ENCODE data around the gene HDAC4. TPM values are rescaled to one million over a fixed set of nuclear protein-coding genes. Genes with fewer than 3 reads are reported as not detected.

HDAC4 gene
- total RNA-seq, 1 donor, result 20.3 TPM

DNA sequence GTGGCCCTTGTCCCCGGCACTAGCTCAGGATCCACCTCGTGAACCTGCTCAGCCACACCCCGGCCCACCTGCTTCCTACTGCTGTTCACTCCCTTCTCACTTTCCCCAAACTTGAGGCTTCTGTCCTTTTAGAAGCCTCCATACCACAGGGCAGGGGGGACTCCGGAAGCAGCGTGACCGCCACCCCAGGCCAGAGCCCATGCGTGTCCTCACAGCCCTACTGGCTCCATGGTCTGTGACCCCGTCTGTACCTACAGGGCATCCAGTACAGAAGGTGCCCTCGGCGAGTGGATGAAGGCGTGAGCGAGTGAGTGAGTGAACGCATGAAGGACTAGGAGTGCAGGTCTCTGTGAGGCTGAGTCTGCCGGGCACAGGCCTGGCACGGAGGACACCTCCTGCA, 299.7 kb downstream of the HDAC4 start:
- TF ChIP-seq, protein P1, sequence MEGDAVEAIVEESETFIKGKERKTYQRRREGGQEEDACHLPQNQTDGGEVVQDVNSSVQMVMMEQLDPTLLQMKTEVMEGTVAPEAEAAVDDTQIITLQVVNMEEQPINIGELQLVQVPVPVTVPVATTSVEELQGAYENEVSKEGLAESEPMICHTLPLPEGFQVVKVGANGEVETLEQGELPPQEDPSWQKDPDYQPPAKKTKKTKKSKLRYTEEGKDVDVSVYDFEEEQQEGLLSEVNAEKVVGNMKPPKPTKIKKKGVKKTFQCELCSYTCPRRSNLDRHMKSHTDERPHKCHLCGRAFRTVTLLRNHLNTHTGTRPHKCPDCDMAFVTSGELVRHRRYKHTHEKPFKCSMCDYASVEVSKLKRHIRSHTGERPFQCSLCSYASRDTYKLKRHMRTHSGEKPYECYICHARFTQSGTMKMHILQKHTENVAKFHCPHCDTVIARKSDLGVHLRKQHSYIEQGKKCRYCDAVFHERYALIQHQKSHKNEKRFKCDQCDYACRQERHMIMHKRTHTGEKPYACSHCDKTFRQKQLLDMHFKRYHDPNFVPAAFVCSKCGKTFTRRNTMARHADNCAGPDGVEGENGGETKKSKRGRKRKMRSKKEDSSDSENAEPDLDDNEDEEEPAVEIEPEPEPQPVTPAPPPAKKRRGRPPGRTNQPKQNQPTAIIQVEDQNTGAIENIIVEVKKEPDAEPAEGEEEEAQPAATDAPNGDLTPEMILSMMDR (IDR thresholded peaks at IDR 0.05; ENCODE audit: insufficient read depth, low read depth, low read length), result no peak
- no peak for DNase-seq (ENCODE audit: low read depth)
- no peak overlapping the region for H3K4me3 ChIP-seq (ENCODE audit: low read depth, low read length)

DNA sequence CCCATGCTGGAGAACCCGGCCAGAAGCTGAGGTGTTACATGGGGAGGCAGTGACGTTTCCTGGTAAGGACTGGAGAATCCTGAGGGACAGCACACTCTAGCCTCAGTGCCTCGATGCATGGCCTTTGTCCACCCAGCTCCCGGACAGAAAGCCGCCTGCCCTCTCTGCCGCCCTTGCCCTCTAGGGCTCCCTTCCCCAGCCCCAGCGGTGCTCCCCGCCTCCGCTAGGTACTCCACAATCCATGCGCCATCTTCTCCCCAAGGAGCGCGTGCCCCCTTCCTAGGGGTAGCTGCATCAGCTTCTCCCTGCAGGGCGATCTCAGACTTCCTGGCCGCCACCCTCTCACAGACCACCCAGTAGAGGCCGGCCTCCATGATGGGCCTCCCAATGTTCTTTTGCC, 301.3 kb downstream of the HDAC4 start:
- TF ChIP-seq, protein P1 (IDR thresholded peaks at IDR 0.05; ENCODE audit: insufficient read depth, low read depth, low read length), result no peak
- H3K4me3 ChIP-seq (ENCODE audit: low read depth, low read length), result no peak overlapping the region
- DNase-seq (ENCODE audit: low read depth), result no peak

DNA sequence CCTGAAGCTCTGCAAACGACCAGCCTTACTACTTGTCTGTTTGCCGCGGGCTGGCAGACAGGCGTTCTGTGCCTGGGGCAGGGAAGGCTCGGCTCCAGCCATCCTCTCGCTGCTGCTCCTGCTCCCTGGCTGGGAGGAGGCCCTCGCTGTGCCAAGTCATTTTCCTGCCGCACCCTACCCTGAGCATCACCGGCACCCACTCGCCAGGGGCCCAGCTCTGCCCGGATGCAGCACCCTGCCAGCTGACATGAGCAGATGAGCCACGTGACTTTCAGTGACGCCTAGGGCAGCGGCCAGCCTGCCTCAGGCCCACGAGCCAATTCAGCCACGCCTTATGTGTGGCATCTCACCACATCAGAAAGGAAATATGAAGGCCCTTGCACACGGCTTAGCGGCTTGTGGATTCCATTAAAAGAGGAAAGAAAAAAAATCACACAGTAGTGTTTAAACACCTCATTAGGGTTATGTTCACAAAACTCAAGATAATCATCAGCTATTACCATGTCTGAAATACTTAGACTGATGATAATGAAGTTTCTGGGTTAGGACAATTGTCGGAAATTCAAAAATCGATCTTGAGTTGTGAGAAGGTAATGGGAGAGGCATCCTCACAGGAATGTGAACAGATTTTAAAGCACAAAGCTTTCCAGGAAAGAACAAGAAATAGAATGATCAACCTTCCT, 302.4 kb downstream of the HDAC4 start:
- TF ChIP-seq, protein P1 (IDR thresholded peaks at IDR 0.05; ENCODE audit: insufficient read depth, low read depth, low read length), result no peak
- DNase-seq (ENCODE audit: low read depth), result no peak
- no peak overlapping the region for H3K4me3 ChIP-seq (ENCODE audit: low read depth, low read length)

DNA sequence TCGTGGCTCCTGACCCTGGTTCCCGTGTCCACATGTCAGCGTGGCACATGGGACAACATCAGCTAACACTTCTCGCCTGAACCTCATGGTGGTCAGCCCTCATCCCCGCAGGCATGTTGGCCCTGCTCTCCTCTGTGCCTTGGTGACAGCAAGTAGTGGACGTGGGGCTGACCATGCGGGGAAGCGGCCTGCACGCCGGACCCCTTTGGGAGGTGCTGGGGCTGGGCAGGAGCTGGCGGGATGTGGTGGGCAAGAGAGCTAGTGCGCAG, 303.5 kb downstream of the HDAC4 start:
- DNase-seq (ENCODE audit: low read depth), result no peak
- TF ChIP-seq, protein P1 (IDR thresholded peaks at IDR 0.05; ENCODE audit: insufficient read depth, low read depth, low read length), result no peak
- no peak overlapping the region for H3K4me3 ChIP-seq (ENCODE audit: low read depth, low read length)

DNA sequence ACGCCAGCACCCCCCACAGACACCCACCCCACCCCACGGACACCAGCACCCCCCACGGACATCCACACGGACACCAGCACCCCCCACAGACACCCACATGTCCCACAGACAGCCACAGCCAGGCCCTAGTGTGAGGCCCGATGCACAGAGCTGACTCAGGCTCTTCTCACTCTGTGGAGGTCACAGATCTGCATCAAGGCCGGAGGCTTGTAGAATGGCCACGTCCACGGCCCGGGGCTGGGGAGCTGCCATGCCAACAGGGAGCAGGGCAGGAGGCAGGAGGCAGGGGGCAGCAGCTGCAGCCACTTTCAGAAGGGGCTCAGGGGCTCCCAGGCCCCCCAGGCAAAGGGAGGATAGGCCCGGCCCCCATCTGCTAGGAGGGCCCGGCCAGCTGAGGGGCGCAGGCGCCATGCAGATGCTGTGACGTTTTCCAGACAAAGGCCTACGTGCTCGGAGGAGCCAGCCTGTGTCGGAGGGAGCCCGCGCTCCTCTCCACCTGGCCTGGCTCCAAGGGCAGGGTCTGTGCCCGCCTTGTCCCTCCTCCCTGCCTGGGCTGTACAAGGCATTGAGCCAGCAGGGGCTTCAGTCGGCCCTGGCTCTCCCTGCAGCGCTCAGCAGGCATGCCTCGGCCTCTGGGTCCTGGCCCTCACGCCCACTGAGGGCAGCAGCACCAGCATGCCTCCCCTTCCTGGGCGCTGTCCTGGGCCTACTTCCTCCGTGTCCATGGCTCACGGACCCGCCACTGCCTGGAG, 304.0 kb downstream of the HDAC4 start:
- no peak for DNase-seq (ENCODE audit: low read depth)
- no peak overlapping the region for H3K4me3 ChIP-seq (ENCODE audit: low read depth, low read length)
- TF ChIP-seq, protein P1 (IDR thresholded peaks at IDR 0.05; ENCODE audit: insufficient read depth, low read depth, low read length), result no peak

DNA sequence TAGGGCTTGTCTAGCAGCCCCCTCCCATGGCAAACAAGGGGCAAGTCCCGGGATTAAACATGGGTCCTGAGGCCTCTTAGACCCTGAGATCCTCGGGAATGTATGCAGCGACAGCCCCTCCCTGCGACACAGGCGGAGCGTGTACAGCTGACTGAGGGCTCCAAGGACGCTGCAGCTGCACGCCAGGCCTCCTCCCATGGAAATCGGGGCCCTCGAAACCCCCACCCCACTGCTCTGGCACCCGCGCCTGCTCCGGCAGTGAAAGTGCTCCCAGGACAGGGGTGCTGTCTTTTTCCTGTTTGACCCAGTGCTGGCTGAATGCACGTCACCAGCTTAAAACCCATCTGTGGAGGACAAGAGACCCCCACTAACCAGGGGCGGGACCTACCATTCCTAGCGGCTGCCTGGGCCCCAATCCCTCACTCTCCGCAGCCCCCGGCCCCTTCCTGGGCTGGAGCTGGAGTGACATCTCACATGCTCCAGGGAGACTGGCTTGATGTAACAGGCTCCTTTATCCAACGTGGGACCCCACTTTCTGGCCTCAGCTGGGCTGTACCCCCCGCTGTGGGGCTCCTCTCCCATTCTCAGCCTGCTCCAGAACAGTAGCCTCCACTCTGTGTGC, 305.2 kb downstream of the HDAC4 start:
- DNase-seq (ENCODE audit: low read depth), result no peak
- TF ChIP-seq, protein P1 (IDR thresholded peaks at IDR 0.05; ENCODE audit: insufficient read depth, low read depth, low read length), result no peak
- no peak overlapping the region for H3K4me3 ChIP-seq (ENCODE audit: low read depth, low read length)

Data from fibroblast of villous mesenchyme (primary cell).